NT2/D1 (cell line): ENCODE results near the gene RAPGEF4.

ENCODE experiments used
- SUZ12 ChIP-seq: IDR thresholded peaks from 2 replicates; pipeline ENCODE4 v1.6.1; 2011; ENCODE audit not compliant: insufficient read length, insufficient read depth; ENCODE audit errors: extremely low read depth
- YY1 ChIP-seq: IDR thresholded peaks from 2 replicates; pipeline ENCODE4 v1.6.1; 2011; ENCODE audit not compliant: insufficient read length, insufficient read depth
- ZNF274 ChIP-seq: IDR thresholded peaks from 2 replicates; pipeline ENCODE4 v1.6.1; 2011; ENCODE audit warnings: mild to moderate bottlenecking, low read depth, low read length

DNA sequence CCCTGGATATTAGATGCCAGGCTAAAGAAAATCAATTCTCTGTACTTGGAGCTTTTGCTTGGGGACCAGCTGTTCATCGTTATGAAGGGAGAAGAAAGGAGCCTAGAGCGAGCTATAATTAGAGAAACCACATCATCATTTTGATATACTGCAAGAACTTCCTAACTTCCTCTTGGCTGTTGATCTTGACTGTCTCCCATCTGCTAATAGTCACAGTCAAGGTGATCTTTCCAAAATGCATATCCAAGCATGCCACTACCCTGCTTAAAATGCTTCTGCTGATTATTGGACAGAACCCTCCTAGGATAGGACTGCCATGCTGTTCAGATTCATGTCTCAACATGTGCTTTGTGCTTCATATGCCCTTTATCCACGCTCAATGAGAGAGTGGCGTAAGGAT, 54.8 kb downstream of the RAPGEF4 start:
- no peak for TF ChIP-seq YY1
- TF ChIP-seq SUZ12 = no peak
- TF ChIP-seq ZNF274 = no peak
